Measurements from ENCODE around the gene GTPBP2. TPM values are rescaled to one million over a fixed set of nuclear protein-coding genes. Genes with fewer than 3 reads are reported as not detected.

The GTPBP2 gene
- polyA plus RNA-seq, 3 donors = 3.6 to 120 (median 4.9) TPM

GRCh38 chr6:43645613-43645964 is 16.5 kb upstream of the GTPBP2 start:
- intact Hi-C loops (cut with micrococcal nuclease) = no loop called here
- no peak for DNase-seq
- H4K20me1 ChIP-seq (ENCODE audit: insufficient read depth, low read length) = peaks cover 27% of the 10 kb centered on the region
- Mint-ChIP-seq H3K36me3 (peaks cover 12 to 20% of the 10 kb centered on the region in 2 donors), H3K4me1 (peaks cover 15% of the 10 kb centered on the region), H3K4me3 (peak overlapping the region; percentile 86 to 94), H3K9me3 (no peaks in the 10 kb centered on the region), H3K27ac (peak overlapping the region in 3 of 7 donors; percentile 53 to 90 (median 85)), H3K27me3 (ENCODE audit: low read depth in 3 of 3) (peaks cover 0 to 8% (median 2%) of the 10 kb centered on the region in 3 donors)
- H3K9ac ChIP-seq (ENCODE audit: insufficient read depth, low read length, poor library complexity, severe bottlenecking) = no peak overlapping the region
- H2AFZ ChIP-seq (ENCODE audit: insufficient read depth, low read depth, low read length, poor library complexity, severe bottlenecking) = peak overlapping the region; percentile 79
- H3K27ac ChIP-seq (ENCODE audit: low read depth in 1 of 2, low read length in 2 of 2) = no peak overlapping the region
- no peaks in the 10 kb centered on the region for H3K9me3 ChIP-seq (replicated peaks in 1 of 2; ENCODE audit: control insufficient read depth in 1 of 2, insufficient read depth in 1 of 2, low read length in 2 of 2)
- no peaks in the 10 kb centered on the region for H3K27me3 ChIP-seq (ENCODE audit: control insufficient read depth in 2 of 2, insufficient read depth in 2 of 2, low read length in 2 of 2)
- TF ChIP-seq, protein P1, sequence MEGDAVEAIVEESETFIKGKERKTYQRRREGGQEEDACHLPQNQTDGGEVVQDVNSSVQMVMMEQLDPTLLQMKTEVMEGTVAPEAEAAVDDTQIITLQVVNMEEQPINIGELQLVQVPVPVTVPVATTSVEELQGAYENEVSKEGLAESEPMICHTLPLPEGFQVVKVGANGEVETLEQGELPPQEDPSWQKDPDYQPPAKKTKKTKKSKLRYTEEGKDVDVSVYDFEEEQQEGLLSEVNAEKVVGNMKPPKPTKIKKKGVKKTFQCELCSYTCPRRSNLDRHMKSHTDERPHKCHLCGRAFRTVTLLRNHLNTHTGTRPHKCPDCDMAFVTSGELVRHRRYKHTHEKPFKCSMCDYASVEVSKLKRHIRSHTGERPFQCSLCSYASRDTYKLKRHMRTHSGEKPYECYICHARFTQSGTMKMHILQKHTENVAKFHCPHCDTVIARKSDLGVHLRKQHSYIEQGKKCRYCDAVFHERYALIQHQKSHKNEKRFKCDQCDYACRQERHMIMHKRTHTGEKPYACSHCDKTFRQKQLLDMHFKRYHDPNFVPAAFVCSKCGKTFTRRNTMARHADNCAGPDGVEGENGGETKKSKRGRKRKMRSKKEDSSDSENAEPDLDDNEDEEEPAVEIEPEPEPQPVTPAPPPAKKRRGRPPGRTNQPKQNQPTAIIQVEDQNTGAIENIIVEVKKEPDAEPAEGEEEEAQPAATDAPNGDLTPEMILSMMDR (IDR thresholded peaks at IDR 0.05) = no peak
- H3K4me2 ChIP-seq (replicated peaks; ENCODE audit: extremely low read depth, low read length, poor library complexity, severe bottlenecking) = peak overlapping the region; percentile 76
- H3K79me2 ChIP-seq (ENCODE audit: insufficient read depth, low read length) = peaks cover 12% of the 10 kb centered on the region
- H3K4me3 ChIP-seq (replicated peaks in 1 of 3; ENCODE audit: low read depth in 2 of 3, low read length in 3 of 3) = peak overlapping the region; percentile 47 to 80 (median 67)
- WGBS (ENCODE audit: insufficient coverage) = 3% methylated on average over 5 of the region's 9 CpGs
- H3K36me3 ChIP-seq (replicated peaks in 1 of 2; ENCODE audit: control insufficient read depth in 1 of 2, insufficient read depth in 2 of 2, low read length in 2 of 2) = peaks cover 12 to 21% of the 10 kb centered on the region in 2 donors
- H3K4me1 ChIP-seq (ENCODE audit: control insufficient read depth in 1 of 2, insufficient read depth in 2 of 2, low read length in 2 of 2) = peaks cover 10 to 12% of the 10 kb centered on the region in 2 donors

GRCh38 chr6:43644940-43645612 is 16.0 kb upstream of the GTPBP2 start, which contains the start of gene RSPH9:
Gene RSPH9, plus strand, starts transcription at chr6:43645036. Its CDS starts 63 bp downstream, at chr6:43645099.
- H3K79me2 ChIP-seq (ENCODE audit: insufficient read depth, low read length) = peaks cover 17% of the 10 kb centered on the region
- WGBS (ENCODE audit: insufficient coverage) = under 1% methylated on average over 45 of the region's 52 CpGs

More at GRCh38 chr6:43644940-43645612, 16.0 kb upstream of the GTPBP2 start, which contains the start of gene RSPH9:
- peak within 1 kb of the TSS; percentile 79 for H2AFZ ChIP-seq (ENCODE audit: insufficient read depth, low read depth, low read length, poor library complexity, severe bottlenecking)
- no peak within 1 kb of the TSS for H3K9ac ChIP-seq (ENCODE audit: insufficient read depth, low read length, poor library complexity, severe bottlenecking)
- H3K4me3 Mint-ChIP-seq = peak within 1 kb of the TSS; percentile 86 to 94
- peaks cover 10 to 12% of the 10 kb centered on the region in 2 donors for H3K4me1 ChIP-seq (ENCODE audit: control insufficient read depth in 1 of 2, insufficient read depth in 2 of 2, low read length in 2 of 2)
- peaks cover 17 to 25% of the 10 kb centered on the region in 2 donors for H3K36me3 Mint-ChIP-seq
- H3K9me3 Mint-ChIP-seq = no peaks in the 10 kb centered on the region
- peak within 1 kb of the TSS; percentile 47 to 80 (median 67) for H3K4me3 ChIP-seq (replicated peaks in 1 of 3; ENCODE audit: low read depth in 2 of 3, low read length in 3 of 3)
- DNase-seq = peak; percentile 43 to 51 (median 48)
- peaks cover 19% of the 10 kb centered on the region for H3K4me1 Mint-ChIP-seq
- no peaks in the 10 kb centered on the region for H3K9me3 ChIP-seq (replicated peaks in 1 of 2; ENCODE audit: control insufficient read depth in 1 of 2, insufficient read depth in 1 of 2, low read length in 2 of 2)
- no peak within 1 kb of the TSS for H3K27ac ChIP-seq (ENCODE audit: low read depth in 1 of 2, low read length in 2 of 2)
- TF ChIP-seq, protein P1 (IDR thresholded peaks at IDR 0.05) = no peak
- intact Hi-C loops (cut with micrococcal nuclease) = no loop called here
- H3K27ac Mint-ChIP-seq = peak within 1 kb of the TSS in 5 of 7 donors; percentile 53 to 90 (median 65)
- H3K36me3 ChIP-seq (replicated peaks in 1 of 2; ENCODE audit: control insufficient read depth in 1 of 2, insufficient read depth in 2 of 2, low read length in 2 of 2) = peaks cover 17 to 26% of the 10 kb centered on the region in 2 donors
- H3K4me2 ChIP-seq (replicated peaks; ENCODE audit: extremely low read depth, low read length, poor library complexity, severe bottlenecking) = peak within 1 kb of the TSS; percentile 76
- H3K27me3 ChIP-seq (ENCODE audit: control insufficient read depth in 2 of 2, insufficient read depth in 2 of 2, low read length in 2 of 2) = no peaks in the 10 kb centered on the region
- H4K20me1 ChIP-seq (ENCODE audit: insufficient read depth, low read length) = peaks cover 32% of the 10 kb centered on the region
- H3K27me3 Mint-ChIP-seq (ENCODE audit: low read depth in 3 of 3) = peaks cover 0 to 8% (median 2%) of the 10 kb centered on the region in 3 donors
